Measurements from ENCODE around the gene CFAP45.

Gene CFAP45

GRCh38 chr1:159873530-159874143 lies 26.3 kb downstream of the CFAP45 start:
- DNase-seq = no peak

DNA sequence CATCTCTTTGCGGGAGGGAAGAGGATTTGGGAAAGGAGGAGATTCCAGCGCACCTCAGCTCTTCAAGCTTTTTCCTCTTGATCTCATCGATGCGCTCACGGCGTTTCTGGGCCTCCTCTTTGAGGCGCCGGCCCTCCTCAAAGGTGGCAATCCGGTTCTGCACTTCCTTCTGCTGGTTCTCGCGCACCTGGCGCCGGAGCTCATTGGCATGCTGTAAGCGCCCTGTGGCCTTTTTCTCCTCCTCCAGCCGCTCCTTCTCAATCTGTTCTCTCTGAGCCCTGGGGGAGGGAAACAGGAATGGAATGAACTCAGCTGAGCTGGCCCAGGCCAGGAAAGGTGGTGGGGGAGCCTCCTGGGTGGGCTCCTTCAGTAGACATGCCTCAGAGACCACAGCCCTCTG lies 27.1 kb downstream of the CFAP45 start:
- DNase-seq = peak in 1 of 14 donors; percentile 66

DNA sequence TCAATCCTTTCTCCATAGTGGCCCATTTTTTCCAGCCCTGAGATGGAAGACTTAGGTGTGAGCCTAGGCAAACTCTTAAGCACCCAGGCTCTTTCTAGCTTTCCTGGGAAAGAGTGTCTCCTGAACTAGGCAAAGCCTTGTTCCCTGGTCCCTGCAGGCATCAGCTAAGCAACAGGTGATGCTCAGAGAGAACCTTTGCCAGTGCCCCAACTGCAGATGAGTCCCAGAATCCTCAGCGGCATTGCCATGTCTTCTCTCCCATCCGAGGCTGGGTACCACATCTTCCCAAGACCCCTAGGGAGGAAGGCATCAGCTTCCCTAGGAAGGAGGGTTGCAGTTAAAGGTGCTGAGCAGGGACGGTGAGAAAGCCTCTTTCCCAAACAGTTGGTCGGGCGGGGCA lies 29.3 kb downstream of the CFAP45 start:
- no peak for DNase-seq

GRCh38 chr1:159869607-159870006 lies 30.4 kb downstream of the CFAP45 start:
- DNase-seq = no peak

- no peak for DNase-seq
Observed at GRCh38 chr1:159869173-159869572, 30.8 kb downstream of the CFAP45 start.

- DNase-seq = peak in 1 of 14 donors; percentile 79
Observed at GRCh38 chr1:159868766-159869165, 31.2 kb downstream of the CFAP45 start.

GRCh38 chr1:159867664-159868026 lies 32.3 kb downstream of the CFAP45 start:
- peak in 1 of 14 donors; percentile 9 for DNase-seq

DNA sequence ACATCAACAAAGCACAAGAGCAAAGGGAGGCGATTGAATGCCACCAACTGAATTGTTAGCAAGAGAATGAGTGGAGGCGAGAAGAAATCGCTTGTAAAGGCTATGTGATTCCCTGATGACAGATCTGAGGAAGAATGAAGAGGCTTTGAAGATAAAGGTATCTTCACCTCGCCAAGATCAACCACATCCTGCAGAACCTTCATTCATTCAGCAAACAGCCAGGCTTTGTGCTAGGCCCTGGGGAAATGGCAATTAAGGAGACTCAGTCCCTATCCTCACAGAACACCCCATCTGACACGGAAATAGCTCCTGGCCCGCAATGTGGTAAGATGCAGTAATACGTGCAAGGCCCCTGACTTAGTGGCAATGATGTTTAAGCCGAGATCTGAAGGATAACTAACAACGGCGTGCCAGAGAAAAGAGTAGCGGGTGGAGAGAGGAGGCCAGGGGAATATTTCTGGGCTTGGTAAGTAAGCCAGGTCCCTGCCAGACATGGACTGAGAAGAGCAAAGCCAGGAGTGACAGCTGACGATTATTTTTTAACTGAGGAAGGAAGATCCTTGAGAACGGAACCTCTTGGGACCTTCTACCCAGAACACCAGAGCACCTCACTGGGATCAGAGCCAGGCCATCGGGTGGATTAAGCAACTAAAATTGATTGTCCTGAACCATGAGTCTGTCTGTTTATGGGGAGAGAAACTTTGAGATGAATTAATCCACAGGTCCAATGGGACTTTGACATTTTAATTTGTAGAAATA lies 32.9 kb downstream of the CFAP45 start:
- no peak for DNase-seq

DNA sequence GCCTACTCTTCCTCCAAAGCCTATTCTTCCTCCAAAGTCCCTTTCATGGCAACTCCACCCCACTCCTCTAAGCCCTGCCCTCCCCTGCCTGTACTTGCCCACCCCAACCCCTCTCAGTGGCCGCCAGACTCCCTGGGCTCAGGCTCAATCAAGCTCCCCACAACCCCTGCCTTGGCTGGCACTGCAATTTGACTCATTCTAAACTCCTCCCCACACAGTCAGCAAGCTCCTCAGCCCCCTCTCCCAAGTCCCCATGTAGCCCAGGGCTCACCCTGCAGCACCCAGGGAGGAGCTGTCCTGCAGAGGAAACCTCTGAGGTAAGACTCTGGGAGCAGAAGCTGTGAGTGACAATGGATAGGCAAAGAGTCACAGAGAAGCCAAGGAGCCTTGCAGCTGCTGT lies 33.9 kb downstream of the CFAP45 start:
- DNase-seq = no peak

DNA sequence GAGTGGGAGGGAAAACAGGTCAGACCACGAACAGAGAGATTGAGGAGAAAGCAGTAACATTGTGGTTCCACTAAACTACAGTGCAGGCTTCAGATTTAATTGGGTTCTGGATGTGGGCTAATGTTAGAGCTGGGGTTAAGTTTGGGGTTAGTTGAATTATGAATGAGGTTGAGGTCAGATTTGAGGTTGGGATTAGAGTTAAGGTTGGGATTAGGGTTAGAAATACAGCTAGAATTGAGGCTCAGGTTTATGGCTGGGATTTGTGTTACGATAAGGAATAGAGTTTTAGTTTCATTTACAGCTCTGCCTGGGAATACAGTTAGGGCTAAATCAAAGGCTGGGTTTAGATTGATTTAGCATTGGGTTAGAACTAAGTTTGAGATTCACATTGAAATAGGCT lies 35.7 kb downstream of the CFAP45 start:
- no peak for DNase-seq

- DNase-seq = no peak
Observed at GRCh38 chr1:159862557-159862956, 37.4 kb downstream of the CFAP45 start, which contains the start of gene VSIG8. Gene VSIG8 (minus strand): TSS chr1:159862657. CDS start chr1:159862521, 136 bp downstream.

DNA sequence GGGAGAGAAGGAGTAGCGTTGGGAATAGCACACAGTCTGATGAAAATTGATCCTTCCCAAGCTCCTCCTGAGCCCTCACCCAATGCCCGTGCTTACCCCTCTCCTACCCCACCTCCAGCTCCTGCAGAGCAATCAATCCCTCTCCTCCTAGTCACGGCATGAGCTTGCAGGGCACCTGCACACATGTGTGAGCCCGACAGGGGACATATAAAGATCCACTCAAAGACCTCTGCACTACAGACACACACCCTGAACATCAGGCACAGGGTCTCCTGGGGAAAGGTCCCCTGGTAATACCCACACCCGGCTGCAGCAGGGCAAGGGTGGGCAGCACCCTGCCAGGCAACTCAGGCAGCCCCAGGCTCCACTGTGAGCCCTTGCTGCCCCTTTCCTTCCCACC lies 37.9 kb downstream of the CFAP45 start:
- no peak for DNase-seq

GRCh38 chr1:159861218-159861617 lies 38.7 kb downstream of the CFAP45 start:
- DNase-seq = no peak

GRCh38 chr1:159860456-159860855 lies 39.5 kb downstream of the CFAP45 start:
- DNase-seq = no peak

GRCh38 chr1:159859767-159860322 lies 40.1 kb downstream of the CFAP45 start:
- no peak for DNase-seq

DNA sequence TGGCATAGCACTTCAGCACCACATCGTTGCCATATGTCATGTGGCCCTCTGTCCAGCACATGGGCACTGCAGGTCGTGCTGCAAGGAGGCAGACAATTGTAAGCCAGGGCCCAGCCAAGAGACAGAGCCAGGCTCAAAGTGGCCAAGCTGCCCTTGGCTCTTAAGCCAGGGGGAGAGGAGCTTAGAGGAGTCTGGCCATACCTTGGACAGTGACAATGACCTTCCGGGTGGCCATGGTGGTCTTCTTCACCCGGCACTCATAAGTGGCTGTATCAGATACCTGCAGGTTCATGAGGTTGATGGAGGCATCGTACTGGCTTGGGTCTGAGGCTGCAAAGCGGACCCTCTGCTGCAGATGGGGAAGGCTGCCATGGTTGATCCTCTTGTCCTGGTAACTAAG lies 42.1 kb downstream of the CFAP45 start:
- no peak for DNase-seq

DNA sequence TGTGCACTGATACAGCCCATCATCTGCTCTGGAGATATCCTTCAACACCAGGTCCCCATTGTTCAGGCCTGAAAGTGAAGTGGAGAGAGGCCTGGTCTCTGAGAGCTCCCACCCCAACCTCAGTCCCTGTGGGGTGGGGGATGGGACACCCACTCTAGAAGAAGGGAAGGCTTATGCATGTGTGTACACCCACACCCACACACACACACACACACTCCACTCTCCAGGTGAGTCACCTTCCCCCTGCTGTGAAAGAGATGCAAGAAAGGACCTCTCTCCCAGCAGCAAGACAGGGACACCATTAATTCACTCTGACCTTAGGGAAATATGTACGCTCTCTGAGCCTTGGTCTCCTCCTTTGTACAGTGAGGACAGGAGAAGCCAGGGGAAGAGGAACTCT lies 43.4 kb downstream of the CFAP45 start:
- DNase-seq = no peak

GRCh38 chr1:159855709-159856108 lies 44.3 kb downstream of the CFAP45 start:
- DNase-seq = no peak

- DNase-seq = peak in 13 of 14 donors; percentile 9 to 75 (median 65)
Observed at GRCh38 chr1:159854693-159855192, 45.2 kb downstream of the CFAP45 start.

GRCh38 chr1:159854116-159854692 lies 45.8 kb downstream of the CFAP45 start:
- DNase-seq = peak in 12 of 14 donors; percentile 9 to 78 (median 56)

DNA sequence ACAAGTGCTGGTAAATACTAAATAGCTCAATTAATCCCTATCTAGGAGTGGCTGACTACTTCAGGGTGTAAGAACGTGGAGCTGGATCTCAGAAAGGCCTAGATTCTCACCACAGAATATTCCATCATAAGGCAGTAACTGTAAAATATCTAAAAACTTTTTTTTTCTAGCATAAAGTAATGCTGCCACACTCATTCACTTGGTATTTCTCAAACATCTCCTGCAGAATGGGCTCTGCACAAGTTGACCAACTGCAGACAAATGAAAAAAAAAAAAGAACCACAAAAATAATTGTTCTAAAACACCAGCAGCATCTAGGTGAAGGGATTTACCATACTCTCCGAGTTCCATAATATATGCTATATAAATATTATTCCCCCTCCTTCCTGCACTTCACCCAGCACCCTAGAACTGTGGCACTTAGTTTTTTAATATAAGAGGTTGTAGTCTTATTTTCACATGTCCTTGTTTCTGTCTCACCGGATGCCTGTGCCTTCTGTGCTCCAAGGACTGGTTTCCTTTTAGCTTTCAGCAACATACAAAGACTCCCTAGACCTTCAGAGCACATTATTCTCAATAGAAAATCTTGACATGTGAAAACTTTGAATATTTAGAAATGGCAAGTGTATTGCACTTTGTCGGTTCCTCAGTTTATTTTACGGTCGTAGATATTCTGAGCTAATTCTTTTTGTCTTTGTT lies 46.4 kb downstream of the CFAP45 start:
- DNase-seq = no peak

DNA sequence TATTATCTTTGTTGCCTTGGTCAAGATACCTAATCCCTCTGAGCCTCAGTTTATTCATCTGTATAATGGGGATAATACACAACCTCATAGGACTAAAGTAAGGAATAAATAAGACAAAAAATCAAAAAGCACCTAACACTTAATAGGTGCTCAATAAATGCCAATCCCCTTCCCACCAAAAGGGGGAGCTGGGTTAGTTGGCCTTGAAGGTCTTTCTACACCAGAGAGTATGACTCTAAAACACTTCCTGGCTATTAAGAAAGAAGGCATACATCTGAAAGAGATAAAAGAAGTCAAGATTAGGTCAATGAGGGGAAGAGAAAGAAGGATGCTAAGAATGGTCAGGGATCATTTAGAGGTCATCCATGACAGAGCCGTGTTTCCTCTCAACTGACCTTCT lies 48.6 kb downstream of the CFAP45 start:
- no peak for DNase-seq
